ENCODE results near the gene DGUOK.
"Not testable (repeated sequence)": the region's sequence is repeated elsewhere in the genome, so short reads cannot be mapped to it uniquely, and the experiment has no call there.

DGUOK gene

GRCh38 chr2:73921581-73921980, 5.1 kb upstream of the DGUOK start:
- no peak for DNase-seq

DNA sequence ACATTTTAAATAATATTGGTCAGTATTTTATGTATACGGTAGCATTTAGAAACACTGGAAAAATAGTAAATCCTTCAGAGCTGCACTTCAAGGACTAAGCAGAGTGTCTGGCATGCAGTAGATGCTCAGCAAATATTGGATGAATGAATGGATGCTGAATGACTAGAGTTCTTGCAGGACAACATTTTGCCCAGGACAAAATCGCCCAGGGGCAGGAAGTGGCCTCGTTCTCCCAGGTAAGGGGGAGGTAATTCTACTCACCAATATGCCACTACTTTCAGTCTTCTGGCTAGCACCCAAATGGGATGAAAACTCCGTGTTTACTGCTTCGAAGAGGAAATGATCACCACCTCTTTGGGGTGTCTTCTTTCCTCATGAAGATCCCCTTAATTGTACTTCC, 4.0 kb upstream of the DGUOK start:
- no peak for DNase-seq

- no peak for DNase-seq
Measured at GRCh38 chr2:73925033-73925704, 1.5 kb upstream of the DGUOK start.

- DNase-seq = peak; percentile 71
Measured at GRCh38 chr2:73925853-73926492, 707 bp upstream of the DGUOK start.

GRCh38 chr2:73927344-73927743, 664 bp downstream of the DGUOK start:
- no peak for DNase-seq

GRCh38 chr2:73928963-73929347, 2.3 kb downstream of the DGUOK start:
- no peak for DNase-seq

DNA sequence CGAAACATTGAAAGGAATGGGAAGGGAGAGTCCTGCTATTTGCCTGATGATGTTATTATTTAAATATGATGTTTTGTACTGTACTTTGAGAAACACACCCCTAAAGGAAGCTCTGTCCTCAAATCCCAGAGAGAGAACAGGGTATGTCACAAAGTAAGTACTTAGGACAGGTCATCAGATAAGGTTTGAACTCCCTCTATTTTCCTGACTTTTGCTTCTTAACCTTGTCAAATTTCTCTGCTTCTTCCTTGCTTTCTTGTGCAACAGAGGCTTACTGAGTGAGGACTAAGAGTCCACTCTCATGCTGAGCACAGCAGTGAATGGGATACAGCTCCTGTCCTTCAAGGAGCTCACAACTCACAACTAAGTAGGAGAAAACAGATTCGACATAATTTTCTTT, 3.7 kb downstream of the DGUOK start:
- DNase-seq = no peak

- DNase-seq = no peak
Measured at GRCh38 chr2:73931531-73932500, 5.1 kb downstream of the DGUOK start.

DNA sequence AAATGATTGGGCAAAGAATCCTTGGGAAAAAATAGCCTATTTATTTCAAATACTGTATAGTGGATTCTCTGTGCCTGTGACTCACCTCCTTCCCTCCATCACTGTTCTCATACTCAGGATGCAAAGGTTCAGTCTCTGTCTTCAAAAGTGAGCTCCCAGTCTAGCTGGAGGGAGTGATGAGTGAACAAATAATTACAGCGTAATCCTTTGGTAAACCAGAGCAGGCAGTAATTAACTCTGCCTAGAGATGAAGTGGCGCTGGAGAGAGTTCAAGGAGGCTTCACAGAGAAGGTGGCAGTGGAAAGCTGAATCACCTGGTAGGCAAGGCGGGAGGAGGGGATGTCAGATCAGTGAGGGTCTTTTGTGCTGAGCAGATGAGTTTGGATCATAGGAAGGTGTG, 6.5 kb downstream of the DGUOK start:
- DNase-seq = peak; percentile 76

GRCh38 chr2:73935641-73936040, 9.0 kb downstream of the DGUOK start:
- no peak for DNase-seq

- no peak for DNase-seq
Measured at GRCh38 chr2:73937103-73937885, 10.6 kb downstream of the DGUOK start.

GRCh38 chr2:73937899-73938298, 11.2 kb downstream of the DGUOK start:
- DNase-seq = no peak

GRCh38 chr2:73938718-73939352, 12.2 kb downstream of the DGUOK start:
- DNase-seq = no peak

GRCh38 chr2:73939419-73939818, 12.7 kb downstream of the DGUOK start:
- DNase-seq = no peak

DNA sequence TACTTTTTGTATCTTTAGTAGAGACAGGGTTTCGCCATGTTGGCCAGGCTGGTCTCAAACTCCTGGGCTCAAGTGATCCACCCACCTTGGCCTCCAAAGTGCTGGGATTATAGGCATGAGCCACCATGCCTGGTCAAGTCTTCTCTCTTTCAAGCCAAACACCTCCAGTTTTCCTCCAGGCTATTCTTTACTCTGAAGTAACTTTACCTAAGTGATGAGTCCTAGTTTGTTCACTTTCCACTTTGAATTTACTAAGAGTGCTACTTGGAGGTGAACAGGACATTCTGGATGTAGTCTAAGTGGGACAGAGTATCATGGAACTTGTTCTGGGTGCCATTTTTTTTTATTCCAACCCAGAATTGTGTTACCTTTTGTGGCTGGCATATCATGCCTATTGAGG, 13.4 kb downstream of the DGUOK start:
- not testable (repeated sequence) for DNase-seq

DNA sequence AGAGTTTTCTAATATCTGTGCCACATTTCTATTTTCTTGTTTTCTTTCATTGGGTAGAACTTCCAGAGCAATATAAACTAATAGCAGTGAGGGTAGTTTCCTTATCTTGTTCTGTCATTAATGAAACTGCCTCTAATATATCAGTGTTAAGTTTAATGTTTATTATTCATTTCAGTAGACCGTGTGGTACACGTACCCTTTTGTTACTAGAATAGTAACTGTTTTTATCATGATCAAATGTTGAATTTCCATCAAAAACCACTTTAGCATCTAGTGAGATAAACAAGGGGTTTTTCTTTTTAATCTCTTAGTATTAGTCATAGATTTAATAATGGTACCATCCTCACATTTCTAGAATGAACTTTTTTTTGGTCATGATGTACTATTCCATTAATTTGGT, 16.0 kb downstream of the DGUOK start:
- DNase-seq = no peak

- no peak for DNase-seq
Measured at GRCh38 chr2:73944714-73945113, 18.0 kb downstream of the DGUOK start.

DNA sequence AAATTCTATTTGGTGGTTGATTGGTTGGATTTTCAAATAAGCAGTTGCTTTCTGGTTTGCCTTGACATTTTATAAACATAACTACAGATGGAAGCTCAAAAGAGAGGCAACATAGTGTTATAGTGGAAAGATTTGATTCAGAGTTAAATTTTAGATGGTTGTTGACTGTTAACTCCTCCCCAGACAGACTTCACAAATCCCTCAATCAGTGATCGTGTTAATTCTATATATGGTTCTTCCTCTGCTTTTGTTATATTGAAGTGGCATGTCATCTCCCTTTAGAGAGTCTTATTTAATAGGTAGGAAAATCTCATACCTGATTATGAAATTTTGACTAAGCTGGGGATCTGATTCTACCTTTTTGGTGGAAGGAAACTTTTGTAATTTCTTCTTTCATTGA, 19.5 kb downstream of the DGUOK start:
- no peak for DNase-seq

DNA sequence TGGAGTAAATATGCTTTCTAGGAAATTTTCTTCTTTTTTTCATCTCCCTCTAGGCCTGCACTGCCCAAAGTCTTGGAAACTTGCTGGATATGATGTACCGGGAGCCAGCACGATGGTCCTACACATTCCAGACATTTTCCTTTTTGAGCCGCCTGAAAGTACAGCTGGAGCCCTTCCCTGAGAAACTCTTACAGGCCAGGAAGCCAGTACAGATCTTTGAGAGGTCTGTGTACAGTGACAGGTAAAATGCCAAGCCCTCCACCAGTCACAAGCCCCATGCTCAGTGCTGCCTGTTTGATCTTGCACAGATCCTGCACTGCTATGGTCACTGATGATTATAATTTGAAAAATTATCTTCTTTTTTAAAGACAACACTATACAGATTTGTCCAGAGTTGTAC, 20.0 kb downstream of the DGUOK start:
- DNase-seq = no peak

DNA sequence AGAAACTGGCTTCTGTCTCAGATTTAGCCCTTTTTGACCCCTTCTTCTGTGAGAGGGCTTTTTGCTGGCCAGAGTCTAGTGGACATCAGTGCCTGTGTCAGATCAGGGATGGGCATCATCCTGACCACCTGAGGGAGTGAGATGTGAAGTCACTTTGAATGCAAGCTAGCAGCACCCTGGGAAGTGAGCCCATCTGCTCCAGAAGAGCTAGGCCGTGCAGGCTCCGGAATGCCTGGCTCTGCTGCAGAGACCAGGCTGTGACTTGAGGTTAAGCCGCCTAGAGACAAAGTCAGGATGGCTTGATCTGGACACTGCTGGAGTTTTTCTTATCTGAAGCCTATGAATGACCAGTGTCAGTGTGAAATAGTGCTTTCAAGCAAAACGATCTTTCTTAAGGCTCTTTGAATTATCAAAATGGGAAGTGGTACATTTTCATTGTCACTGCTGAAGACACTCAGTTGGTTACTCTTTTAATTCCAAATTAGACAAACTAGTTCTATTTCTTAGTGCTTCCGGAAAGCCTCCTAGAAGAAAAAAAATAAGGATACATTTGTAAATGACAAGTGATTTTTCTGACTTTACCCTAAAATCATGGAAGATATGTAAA, 20.8 kb downstream of the DGUOK start:
- DNase-seq = no peak

DNA sequence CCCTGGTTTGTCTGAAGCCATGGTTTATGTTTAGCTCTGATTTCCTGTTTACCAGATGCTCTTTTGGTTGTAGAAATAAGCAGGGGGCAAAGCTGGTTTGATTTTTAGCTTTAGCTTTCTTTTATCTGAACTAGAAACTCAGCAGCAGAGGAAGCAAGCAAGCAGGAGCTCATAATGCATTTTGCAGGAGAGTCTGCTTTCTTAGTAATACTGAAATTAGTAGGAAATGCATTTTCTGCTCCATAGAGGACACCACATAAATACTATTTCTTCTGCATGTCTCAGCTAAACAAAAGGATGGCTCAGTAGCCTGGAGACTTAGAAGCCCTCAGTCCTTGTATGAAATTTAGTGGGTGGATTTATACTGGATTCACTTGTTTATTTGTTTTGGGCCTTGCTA, 23.1 kb downstream of the DGUOK start:
- no peak for DNase-seq
